ENCODE results near the gene RSBN1L. TPM values are rescaled to one million over a fixed set of nuclear protein-coding genes. Genes with fewer than 3 reads are reported as not detected.

RSBN1L gene
- total RNA-seq, 1 experiment from 2014 or later = 18.0 TPM

DNA sequence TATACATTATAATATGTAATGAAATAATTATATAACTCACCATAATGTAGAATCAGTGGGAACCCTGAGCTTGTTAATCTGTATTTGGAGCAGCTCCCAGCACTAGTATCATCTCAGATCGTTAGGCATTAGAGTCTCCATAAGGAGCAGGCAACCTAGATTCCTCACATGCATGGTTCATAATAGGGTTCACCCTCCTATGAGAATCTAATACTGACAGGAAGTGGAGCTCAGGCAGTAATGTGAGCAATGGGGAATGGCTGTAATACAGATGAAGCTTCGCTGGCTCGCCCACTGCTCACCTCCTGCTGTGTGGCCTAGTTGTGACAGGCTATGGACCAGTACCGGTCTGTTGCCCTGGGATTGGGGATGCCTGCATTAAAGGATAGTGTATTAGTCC, 49.5 kb downstream of the RSBN1L start:
- in situ Hi-C loops (cut with HindIII; ENCODE audit: low pct_unique_long_range_greater_than_20kb, low sequenced_read_pairs) (no loop called here), intact Hi-C loops (cut with micrococcal nuclease; ENCODE audit: unreplicated experiment) (no loop called here)
- BruUV-seq (replicated peaks) = no TSS peak
- H3K4me1 ChIP-seq (ENCODE audit: control insufficient read depth, insufficient read depth, low read length) = no peaks in the 10 kb centered on the region
- TF ChIP-seq TCF7L2 (IDR thresholded peaks at IDR 0.05; ENCODE audit: low read depth, low read length) (no peak), POLR2AphosphoS5 (IDR thresholded peaks at IDR 0.05; ENCODE audit: low read depth, low read length) (no peak)
- TF ChIP-seq, protein P1, sequence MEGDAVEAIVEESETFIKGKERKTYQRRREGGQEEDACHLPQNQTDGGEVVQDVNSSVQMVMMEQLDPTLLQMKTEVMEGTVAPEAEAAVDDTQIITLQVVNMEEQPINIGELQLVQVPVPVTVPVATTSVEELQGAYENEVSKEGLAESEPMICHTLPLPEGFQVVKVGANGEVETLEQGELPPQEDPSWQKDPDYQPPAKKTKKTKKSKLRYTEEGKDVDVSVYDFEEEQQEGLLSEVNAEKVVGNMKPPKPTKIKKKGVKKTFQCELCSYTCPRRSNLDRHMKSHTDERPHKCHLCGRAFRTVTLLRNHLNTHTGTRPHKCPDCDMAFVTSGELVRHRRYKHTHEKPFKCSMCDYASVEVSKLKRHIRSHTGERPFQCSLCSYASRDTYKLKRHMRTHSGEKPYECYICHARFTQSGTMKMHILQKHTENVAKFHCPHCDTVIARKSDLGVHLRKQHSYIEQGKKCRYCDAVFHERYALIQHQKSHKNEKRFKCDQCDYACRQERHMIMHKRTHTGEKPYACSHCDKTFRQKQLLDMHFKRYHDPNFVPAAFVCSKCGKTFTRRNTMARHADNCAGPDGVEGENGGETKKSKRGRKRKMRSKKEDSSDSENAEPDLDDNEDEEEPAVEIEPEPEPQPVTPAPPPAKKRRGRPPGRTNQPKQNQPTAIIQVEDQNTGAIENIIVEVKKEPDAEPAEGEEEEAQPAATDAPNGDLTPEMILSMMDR (IDR thresholded peaks at IDR 0.05) = no peak
- CTCF ChIA-PET = no interaction called here
- no peaks in the 10 kb centered on the region for H3K27me3 ChIP-seq (ENCODE audit: control insufficient read depth, insufficient read depth, low read length)
- DNase-seq (ENCODE audit: low read depth, low spot score) (no peak), ATAC-seq (no peak)
- H3K27ac ChIP-seq (ENCODE audit: low read length) = no peak overlapping the region
- no peaks in the 10 kb centered on the region for H3K36me3 ChIP-seq (ENCODE audit: control insufficient read depth, insufficient read depth, low read length)
- POLR2A ChIA-PET = no interaction called here
- no peak overlapping the region for H3K4me3 ChIP-seq (ENCODE audit: low read depth in 2 of 2, low read length in 2 of 2)
- no peaks in the 10 kb centered on the region for H3K9me3 ChIP-seq (ENCODE audit: control insufficient read depth, insufficient read depth, low read depth, low read length)

DNA sequence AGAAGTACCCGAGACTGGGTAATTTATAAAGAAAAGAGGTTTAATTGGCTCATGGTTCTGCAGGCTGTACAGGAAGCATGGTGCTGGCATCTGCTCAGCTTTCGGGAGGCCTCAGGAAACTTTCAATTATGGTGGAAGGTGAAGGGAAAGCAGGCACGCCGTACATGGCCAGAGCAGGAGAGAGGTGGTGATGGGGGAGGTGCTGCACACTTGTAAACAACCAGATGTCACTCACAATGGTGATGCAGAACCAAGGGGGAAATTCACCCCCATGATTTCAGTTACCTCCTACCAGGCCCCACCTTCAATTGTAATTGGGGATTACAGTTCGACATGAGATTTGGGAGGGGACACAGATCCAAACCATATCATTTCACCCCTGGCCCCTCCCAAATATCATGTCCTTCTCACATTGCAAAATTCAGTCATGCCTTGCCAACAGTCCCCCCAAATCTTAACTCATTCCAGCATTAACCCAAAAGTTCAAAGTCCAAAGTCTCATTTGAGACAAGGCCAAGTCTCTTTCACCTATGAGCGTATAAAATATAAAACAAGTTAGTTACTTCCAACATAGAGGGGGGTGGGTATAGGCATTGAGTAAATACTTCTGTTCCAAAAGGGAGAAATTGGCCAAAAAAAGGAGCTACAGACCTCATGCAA, 50.0 kb downstream of the RSBN1L start:
- ChIA-PET CTCF (no interaction called here), POLR2A (no interaction called here)
- no peak for DNase-seq (ENCODE audit: low read depth, low spot score)
- BruUV-seq (replicated peaks) = no TSS peak
- Histone ChIP-seq H3K4me1 (ENCODE audit: control insufficient read depth, insufficient read depth, low read length) (no peaks in the 10 kb centered on the region), H3K27ac (ENCODE audit: low read length) (no peak overlapping the region), H3K9me3 (ENCODE audit: control insufficient read depth, insufficient read depth, low read depth, low read length) (no peaks in the 10 kb centered on the region), H3K4me3 (ENCODE audit: low read depth in 2 of 2, low read length in 2 of 2) (no peak overlapping the region), H3K36me3 (ENCODE audit: control insufficient read depth, insufficient read depth, low read length) (no peaks in the 10 kb centered on the region), H3K27me3 (ENCODE audit: control insufficient read depth, insufficient read depth, low read length) (no peaks in the 10 kb centered on the region)
- in situ Hi-C loops (cut with HindIII; ENCODE audit: low pct_unique_long_range_greater_than_20kb, low sequenced_read_pairs) (no loop called here), intact Hi-C loops (cut with micrococcal nuclease; ENCODE audit: unreplicated experiment) (no loop called here)
- TF ChIP-seq REST (IDR thresholded peaks at IDR 0.05; ENCODE audit: insufficient read depth in 1 of 2, low read depth in 2 of 2, low read length in 1 of 2) (no peak), SIN3A (IDR thresholded peaks at IDR 0.05; ENCODE audit: borderline replicate concordance, insufficient read depth, low read depth, low read length) (no peak), POLR2AphosphoS5 (IDR thresholded peaks at IDR 0.05; ENCODE audit: low read depth, low read length) (no peak)
- ATAC-seq = no peak

GRCh38 chr7:77746824-77747165, 50.5 kb downstream of the RSBN1L start:
- Histone ChIP-seq H3K27ac (ENCODE audit: low read length) (no peak overlapping the region), H3K36me3 (ENCODE audit: control insufficient read depth, insufficient read depth, low read length) (no peaks in the 10 kb centered on the region), H3K4me1 (ENCODE audit: control insufficient read depth, insufficient read depth, low read length) (no peaks in the 10 kb centered on the region), H3K27me3 (ENCODE audit: control insufficient read depth, insufficient read depth, low read length) (no peaks in the 10 kb centered on the region), H3K9me3 (ENCODE audit: control insufficient read depth, insufficient read depth, low read depth, low read length) (no peaks in the 10 kb centered on the region), H3K4me3 (ENCODE audit: low read depth in 2 of 2, low read length in 2 of 2) (no peak overlapping the region)
- CTCF ChIA-PET = no interaction called here
- intact Hi-C loops (cut with micrococcal nuclease; ENCODE audit: unreplicated experiment) (no loop called here), in situ Hi-C loops (cut with HindIII; ENCODE audit: low pct_unique_long_range_greater_than_20kb, low sequenced_read_pairs) (no loop called here)
- ATAC-seq (no peak), DNase-seq (ENCODE audit: low read depth, low spot score) (no peak)
- BruUV-seq (replicated peaks) = no TSS peak
- POLR2A ChIA-PET = no interaction called here
- TF ChIP-seq SIN3A (IDR thresholded peaks at IDR 0.05; ENCODE audit: borderline replicate concordance, insufficient read depth, low read depth, low read length) (no peak), POLR2AphosphoS5 (IDR thresholded peaks at IDR 0.05; ENCODE audit: low read depth, low read length) (no peak), REST (IDR thresholded peaks at IDR 0.05; ENCODE audit: insufficient read depth in 1 of 2, low read depth in 2 of 2, low read length in 1 of 2) (no peak)
- TF ChIP-seq, protein P1 (IDR thresholded peaks at IDR 0.05) = no peak

Measured in Panc1 (cell line).